Retina (tissue), 1 donor: ENCODE results near the gene HSPB2.
"Not testable (repeated sequence)": the region's sequence is repeated elsewhere in the genome, so short reads cannot be mapped to it uniquely, and the experiment has no call there.

Experiments
- DNase-seq: peaks from one replicate; pipeline ENCODE4 v3.0.0-alpha.2; 2016

The HSPB2 gene

DNA sequence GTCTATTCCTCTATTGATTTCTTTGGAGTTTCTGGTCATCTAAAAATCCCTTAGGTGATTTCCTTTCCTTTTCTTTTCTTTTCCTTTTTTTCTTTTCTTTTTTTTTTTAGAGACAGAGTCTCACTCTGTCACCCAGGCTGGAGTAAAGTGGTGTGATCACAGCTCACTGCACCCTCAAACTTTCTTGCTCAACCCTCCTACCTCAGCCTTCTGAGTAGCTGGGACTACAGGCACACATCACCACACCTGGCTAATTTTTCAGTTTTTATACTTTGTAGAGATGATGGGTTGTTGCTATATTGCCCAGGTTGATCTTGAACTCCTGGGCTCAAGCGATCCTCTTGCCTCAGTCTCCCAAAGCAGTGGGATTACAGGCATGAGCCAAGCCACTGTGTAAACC lies 4.2 kb downstream of the HSPB2 start:
- no peak for DNase-seq

DNA sequence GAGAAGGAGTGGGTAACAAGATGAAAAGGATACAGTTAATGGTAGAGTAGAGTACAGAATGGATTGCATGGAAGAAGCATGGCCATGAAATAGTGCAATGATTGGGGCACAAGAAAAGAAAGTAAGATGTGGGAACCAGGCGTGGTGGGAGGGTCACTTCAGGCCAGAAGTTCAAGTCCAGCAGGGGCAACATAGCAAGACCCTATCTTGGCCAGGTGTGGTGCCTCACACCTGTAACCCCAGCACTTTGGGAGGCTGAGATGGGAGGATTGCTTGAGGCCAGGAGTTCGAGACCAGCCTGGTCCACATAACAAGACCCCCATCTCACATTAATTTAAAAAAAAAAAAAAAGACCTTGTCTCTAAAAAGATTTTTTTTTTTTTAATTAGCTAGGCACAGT lies 4.8 kb downstream of the HSPB2 start:
- no peak for DNase-seq

DNA sequence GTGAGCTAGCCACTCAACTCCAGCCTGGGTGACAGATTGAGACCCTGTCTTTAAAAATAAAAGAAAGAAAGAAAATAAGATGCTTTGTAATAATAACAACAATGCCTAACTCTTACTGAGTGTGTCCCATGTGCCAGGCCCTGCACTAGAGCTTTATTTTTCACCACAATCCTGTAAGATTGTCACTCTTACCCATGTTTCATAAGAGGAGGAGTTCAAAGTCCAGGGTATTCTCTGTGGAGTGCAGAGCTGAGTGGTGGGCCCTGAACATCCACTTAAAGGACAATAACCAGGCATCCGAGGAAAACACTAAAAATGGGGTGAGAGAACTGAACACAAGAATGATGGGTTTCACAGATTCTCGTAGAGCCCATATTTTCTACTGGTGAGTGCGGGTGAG lies 5.3 kb downstream of the HSPB2 start:
- DNase-seq: no peak

DNA sequence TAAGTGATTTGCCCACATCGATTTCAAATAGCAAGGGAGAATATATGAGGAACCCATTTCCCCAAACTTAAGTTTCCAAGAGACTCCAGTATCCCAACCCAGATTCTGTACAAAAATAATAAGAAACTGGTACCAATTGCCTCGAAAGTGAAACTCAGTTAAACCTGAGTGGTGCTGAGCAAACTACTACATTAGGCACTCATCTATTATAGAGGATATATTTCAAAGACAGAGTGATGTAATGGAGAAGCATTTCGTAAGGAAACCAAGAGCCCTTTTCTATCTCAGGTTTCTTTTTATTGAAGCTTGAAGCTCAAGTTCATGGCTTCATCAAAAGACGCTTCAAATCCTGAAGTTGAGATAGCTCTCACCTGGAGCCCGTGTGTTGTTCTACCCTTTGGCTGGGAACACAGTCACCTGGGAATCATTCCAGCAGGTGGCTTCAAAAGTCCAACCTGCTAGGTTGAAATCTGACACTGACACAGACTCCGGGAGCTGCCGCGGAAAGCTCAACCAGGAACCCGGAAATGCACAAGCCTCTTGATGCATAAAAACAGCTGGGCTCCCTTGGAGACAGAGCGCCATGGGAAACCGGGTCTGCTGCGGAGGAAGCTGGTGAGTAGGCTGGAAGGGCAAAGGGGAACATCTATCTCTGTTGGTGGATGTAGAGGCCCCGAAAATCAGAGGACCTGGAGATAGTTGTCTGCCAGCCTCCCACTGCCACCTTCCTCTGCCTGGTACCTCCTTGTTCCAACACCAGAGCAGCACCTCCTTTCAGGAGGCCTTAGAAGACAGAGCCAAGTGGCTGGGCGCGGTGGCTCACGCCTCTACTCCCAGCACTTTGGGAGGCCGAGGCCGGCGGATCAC lies 6.1 kb downstream of the HSPB2 start, which contains the start of gene C11orf52:
TSS of gene C11orf52 (plus strand) at position 524 of the 867 bp plus-strand sequence. CDS start at position 584, 60 bp downstream.
- no peak for DNase-seq

DNA sequence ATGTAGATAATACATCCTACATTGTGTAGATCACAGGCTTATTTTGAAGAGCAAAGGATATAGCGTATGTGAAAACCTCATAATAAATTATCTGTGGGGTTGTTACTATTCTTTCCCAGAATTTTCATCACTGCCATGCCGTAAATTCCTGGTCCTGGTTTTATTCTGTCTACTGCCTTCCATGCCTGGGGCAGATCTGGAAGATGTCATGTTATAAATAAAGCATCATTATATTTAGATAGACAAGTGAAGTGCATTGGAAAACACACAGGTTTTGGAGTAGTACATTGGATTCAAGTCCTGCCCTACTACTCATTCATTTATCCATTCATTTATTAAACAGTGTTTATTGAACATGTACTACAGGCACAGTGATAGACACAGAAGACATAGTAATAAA lies 8.4 kb downstream of the HSPB2 start:
- no peak for DNase-seq

DNA sequence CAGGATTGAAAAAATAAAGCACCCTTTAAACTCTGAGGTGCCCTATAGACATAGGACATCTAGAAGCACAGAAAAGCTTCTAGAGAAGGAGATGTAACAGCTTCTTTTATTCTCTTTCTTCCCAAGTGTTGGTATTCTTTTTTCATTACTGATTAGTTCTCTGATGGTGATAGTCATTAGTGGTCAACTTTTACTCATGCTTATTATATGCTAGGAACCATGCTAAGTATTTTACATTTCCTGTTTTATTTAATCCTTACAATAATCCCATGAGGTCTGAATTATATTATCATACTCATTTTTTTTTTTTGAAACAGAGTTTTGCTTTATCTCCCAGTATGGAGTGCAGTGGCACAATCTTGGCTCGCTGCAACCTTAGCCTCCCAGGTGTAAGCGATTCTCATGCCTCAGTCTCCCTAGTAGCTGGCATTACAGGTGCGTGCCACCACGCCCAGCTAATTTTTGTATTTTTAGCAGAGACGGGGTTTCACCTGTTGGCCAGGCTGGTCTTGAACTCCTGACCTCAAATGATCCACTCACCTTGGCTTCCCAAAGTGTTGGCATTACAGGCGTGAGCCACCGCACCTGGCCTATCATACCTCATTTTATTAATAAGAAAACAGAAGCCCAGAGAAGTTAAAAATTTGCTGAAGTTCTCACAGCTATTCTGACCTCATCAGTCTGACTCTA lies 9.2 kb downstream of the HSPB2 start:
- no peak for DNase-seq

DNA sequence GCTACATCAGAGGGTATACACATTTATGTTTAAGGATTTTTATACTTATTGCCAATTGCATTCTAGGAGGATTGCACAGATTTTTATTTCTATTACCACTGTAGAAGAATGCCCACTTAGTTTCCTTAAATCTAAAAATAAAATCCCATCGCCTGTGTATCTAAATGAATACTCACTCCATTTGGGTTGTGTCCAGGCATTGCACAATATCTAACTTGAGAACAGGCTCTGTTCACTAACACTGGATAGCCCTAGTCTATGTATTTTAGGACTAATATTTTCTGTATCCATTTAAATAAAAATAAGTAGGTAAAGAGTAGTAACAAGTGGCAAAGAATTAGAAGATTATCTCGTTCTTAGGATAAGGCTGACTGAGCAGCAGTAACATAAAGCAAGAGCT lies 10.3 kb downstream of the HSPB2 start:
- DNase-seq: no peak

DNA sequence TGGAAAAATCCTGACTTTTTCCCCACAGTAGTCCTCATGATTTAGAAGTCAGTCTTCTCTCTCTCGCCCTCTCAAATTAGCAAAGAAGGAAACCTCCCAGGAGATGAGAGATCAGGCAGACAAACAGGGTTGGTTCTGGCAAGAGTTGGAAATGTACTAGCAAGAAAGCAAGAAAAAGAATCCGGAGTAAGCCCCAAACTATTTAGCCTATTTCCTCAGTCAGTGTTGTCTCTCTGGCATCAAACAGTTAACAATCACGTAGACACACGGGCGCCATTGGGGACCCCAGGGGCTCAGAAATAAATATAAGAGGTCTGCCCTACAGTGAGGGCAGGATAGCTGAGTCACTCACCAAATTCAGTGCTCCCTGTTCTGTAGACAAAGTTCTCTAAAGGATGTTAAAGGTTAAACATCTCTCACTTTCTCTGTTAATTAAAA lies 10.8 kb downstream of the HSPB2 start:
- DNase-seq: no peak

DNA sequence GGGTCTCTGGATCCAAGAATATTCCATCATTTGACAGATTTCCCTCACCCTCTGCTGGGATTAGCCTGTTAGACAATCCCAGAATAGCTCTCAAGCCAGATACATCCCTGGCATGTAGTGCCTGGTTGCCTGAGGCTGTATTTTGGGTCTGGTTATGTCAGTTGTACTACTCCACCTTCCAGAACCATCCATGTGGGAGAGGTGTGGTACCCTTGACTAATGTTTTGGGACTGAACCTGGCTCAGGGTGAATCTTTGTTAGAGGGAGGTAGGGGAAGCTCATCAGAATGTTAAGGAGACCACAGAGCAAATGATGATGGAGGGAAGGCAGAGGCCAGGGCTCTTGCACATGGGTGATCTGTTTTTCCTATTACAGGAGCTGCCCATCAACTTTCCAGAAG lies 11.4 kb downstream of the HSPB2 start:
- DNase-seq: no peak

DNA sequence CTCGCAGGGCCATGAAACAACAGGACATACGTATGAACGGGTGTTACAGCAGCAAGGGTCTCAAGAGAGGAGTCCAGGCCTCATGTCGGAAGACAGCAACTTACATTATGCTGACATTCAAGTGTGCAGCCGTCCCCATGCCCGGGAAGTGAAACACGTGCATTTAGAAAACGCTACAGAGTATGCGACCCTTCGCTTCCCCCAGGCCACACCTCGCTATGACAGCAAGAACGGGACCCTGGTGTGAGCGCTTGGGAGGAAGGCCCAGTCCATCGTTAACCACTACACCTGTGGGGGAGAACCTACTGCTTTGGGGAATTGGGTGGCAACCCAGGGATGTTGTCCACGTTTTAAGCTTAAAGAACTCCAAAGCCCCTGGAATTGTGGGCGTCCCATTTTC lies 13.4 kb downstream of the HSPB2 start:
- no peak for DNase-seq

DNA sequence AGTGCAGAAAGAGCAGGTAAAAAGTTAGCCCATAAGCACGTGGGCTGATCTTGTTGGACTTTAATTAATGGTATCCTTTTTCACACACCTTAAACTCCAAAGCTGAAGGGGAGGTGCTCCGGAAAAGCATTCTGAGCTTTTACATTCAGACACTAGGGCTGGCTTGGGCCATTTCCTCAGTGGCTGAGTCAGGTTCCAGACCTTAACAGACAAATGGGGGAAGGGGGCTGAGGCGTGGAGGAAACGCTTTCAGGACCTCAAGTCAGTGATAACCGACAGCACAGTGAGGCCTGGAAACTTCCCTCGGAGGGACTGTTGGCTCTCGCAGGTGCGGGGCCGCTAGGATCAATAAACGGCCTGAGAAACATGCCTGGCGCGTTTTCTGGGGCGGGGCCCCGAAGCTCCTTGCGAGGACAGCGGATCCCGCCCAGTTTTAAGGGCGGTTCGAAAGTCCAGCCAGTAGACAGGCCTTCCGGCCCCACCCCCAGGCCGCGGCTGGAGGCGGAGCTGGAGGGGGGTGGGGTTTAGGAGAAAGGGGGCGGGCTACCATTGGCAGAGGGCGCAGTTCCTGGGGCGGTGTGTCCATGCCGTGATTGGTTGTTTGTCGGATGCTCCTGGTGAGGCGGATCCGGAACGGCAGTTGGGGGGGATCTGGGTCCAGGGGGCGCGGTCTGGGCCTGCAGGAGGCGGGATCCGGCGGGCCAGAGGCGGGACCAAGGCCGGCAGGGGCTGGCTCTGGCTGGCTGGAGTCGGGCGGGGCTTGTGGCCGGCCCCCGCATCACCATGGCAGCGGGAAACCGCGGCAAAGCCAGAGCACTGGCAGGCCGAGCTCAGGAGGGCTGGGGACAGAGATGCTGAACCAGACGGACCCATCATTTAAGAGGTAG lies 14.2 kb downstream of the HSPB2 start:
- peak; percentile 97 for DNase-seq

DNA sequence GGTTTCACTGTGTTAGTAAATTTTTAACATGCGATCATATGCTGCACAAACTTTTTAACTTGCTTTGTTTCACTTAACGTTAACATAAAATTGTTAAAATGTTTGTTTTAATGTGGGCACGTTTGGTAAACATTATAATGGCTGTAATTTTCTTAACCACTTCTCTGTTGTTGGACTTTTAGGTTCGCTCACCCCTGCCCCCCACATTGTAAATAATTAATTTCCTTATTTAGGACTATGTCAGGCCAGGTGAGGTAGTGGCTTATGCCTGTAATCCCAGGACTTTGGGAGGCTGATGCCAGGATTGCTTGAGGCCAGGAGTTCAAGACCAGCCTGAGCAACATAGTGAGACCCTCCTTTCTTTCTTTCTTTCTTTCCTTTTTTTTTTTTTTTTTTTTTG lies 17.9 kb downstream of the HSPB2 start:
- no peak for DNase-seq

DNA sequence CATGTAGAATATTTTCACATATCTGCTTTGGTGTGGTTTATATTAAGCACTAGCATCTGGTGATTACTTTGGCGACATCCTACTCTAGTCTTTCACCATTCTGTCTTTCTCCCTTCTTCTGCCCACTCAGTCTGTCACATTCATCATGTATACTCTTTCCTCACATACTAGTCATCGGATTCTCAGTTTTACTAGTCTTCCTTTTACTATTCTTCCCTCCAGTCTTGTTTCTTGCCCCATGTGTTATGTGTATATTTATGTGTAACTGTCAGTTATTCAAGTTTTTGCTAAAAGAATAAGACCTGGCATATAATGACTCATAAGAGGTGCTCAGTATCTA lies 20.0 kb downstream of the HSPB2 start:
- no peak for DNase-seq

DNA sequence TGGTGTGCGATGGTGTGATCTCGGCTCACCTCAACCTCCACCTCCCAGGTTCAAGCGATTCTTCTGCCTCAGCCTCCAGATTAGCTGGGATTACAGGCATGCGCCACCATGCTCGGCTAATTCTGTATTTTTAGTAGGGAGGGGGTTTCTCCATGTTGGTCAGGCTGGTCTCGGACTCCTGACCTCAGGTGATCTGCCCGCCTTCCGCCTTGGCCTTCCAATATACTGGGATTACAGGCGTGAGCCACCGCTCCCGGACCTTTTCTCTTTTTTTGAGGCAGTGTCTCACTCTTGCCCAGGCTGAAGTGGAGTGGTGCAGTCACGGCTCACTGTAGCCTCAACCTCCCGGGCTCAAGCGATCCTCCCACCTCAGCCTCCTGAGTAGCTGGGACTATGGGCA lies 20.6 kb downstream of the HSPB2 start:
- not testable (repeated sequence) for DNase-seq

DNA sequence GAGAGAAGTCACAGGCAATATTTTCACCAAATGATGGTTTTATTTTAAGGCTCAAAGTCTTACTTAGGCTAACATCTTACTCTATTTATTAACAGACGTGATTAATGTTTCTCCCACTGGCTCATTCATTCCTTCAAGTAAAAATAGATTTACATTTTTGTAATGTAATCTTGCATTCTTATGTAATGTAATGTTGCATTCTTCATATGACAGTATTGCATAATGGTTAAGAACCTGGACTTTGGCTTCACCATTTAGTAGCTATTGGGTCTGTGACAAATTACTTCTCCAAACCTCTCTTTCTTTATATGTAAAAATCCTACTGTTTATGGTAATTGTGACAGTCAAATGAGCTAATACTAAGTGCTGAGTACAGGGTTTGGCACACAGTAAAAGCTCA lies 21.3 kb downstream of the HSPB2 start:
- no peak for DNase-seq

DNA sequence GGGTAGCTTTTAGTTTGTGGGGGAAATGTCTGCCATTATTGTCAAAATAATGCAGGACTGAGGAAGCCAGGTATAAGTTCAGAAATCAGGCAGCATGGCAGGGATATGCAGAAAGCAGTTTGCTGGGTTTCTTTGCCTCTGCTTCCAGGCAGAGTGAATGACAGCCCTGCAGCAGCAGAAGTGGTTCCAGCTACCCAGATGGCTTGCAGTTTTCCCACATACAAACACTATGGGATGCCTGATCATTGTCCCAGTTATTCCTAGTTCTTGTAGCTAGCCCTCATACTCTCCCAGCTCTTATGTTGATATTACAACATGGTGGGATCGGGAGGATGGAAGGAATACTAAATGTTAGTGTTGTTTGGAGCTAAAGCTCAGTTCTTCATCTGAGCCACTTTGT lies 21.8 kb downstream of the HSPB2 start:
- no peak for DNase-seq

DNA sequence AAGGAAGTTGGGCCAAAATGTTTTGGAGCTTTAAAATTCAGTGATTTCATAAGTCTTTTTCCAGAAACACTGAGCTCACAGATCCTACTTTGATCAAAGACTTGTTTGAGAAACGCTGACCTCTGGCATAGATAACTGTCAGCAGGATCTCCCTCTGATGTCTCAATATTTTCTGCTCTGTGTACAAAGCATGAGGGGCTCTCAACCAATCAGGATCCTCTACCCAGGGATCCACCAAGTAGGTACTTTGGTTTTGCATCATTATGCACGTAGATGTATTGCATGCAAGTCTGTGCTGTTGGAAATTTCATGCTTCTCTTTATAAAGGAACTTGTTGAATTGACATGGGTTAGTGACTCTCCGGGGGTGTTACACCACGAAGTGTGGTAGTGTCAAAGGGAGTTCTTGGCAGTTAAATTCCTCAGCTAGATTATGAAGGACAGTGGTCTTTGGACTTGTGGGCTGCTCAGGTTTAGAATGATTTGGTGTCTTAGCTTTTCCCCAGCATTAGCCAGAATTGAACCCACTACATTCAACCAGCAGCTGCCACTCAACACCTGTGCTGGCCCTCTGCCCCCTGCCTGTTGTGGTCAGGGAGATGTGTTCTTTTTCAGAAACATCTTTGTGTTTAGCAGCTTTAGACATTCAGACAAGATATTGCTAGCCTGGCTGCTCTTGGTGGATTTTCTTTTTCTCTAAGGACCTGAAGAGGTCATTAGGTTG lies 22.9 kb downstream of the HSPB2 start:
- DNase-seq: no peak

DNA sequence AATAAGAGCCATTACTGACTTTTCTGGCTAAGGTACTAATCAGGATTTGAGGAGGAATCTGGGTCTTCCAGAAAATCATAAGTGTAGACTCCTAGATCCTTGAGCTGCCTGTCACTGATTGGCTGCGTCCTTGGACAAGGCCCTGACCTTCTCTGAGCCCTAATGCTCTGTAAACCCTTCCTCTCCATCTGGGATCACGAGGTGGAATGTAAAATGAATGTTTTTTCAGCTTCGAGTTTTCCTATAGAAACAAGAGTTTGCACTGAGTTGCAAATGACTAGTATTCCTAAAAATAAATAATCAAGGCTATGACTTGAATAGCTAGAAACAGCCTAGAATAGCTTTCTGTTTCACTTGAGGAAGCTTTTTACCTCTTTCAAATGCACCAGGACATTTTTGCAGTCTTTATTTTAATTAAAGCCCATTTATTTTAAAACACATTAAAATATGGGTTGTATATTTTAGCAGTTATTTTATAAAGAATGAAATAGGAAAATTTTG lies 23.6 kb downstream of the HSPB2 start:
- DNase-seq: no peak

DNA sequence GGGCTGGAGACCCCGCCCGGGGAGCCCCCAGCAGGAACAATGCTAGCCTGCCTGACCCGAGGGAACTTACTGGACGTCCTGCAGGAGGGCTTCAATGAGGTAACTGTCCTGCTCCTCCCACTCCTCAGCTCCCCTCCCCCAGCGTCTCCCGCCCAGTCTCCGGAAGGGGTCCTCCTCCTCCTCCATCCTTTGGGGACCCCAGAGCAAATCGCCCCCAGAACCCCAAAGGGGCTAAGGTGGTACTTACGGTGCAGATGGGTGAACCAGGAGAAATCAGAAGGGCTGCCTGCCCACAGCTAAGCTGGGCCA lies 24.9 kb downstream of the HSPB2 start:
- no peak for DNase-seq

DNA sequence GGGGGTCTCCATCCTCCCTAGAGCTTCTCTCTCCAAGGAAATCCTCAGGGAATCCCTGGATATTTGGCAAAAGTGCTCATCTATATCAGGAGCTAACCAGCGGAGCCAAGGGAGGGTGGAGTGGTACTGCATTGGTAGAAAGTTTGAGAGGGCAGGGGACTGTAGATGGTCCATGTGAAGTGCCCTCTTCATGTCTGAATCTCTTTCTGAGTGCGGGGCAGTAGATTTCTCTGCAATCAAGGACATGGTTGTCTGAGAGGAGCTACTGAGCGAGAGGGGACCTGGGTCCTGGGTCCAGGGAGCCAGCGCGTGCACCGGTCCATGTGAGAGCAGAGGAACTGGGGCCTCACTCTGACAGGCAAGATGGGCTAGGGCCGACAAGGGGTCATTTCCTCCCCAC lies 25.3 kb downstream of the HSPB2 start:
- DNase-seq: no peak

DNA sequence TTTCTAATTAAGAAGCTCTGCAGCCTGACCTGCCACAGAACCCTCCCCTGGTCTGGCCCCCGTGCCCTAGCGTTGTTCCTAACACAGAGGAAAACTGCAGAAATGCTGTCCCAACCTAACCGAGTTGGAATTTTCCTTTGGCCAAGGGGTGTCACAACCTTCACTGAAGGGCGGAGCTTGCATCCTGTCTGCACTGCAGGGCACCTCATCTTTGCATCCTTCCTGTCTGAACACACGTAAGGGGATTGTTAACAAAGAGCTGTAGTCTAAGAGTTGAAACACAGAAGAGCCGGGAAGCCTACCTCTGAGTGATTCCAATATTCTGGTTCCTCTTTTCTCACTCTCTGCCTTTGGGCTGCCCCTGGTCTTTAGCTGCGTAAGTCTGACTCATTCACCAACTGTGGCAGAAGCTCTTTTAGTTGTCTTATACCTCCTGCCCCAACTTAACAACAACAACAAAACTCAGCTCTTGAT lies 26.2 kb downstream of the HSPB2 start:
- peak; percentile 44 for DNase-seq

DNA sequence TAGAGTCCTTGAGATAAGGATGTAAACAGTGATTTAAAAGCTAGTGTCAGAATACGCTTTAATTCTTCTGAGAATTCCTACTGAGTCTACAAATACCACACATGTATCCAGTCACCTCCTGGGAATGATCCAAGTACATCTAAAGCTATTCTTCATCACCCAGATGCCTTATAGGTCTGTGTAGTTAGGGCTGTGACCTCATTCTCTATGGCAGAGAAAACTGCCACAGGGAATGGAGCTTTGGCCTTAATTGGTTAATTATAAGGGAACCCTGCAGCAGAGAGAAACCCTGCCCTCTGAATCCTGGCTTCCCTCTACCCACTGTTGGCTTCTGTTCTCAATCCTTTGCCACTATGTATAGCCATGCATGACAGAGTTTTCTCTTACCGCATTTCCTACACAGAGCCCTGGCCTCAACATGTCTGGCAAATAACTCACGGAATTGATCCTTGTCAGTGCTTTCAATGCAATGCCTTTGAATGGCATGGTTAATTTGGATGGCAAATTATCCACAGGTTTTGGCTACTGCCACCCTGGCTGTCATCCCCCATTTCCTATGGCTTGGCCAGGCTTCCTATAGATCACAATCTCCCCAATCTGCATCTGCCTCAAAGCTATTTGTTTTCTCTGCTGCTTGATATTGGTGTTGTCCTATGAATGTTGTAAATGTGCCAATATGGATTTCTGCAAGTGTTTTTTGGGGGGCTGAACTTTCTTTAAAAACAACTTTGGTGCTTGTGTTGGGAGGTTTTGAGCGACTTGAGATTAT lies 27.5 kb downstream of the HSPB2 start:
- DNase-seq: peak; percentile 65
